Suprapubic skin (tissue), 3 donors: Measurements from ENCODE around the gene HOXA9.

Experiments used
- EP300 ChIP-seq: sonication (generic); formaldehyde crosslinking; IDR thresholded peaks from one replicate; pipeline ENCODE4 v1.6.1; 2017; ENCODE audit warnings: antibody characterized with exemption
- POLR2A ChIP-seq, 2 donors: fragments of 450-650 bp; IDR thresholded peaks; one replicate each; pipeline ENCODE4 v1.6.1; 2017; ENCODE audit warnings: antibody characterized with exemption in 2 of 2, mild to moderate bottlenecking in 2 of 2, moderate library complexity in 2 of 2
- TF ChIP-seq, protein P1 (sequence below), 2 donors: fragments of 200-600 bp in 1 of 2; fragments of 450-650 bp in 1 of 2; sonication (generic) in 1 of 2; IDR thresholded peaks; one replicate each; pipeline ENCODE4 v1.5.1; 2016 to 2019; ENCODE audit warnings: antibody characterized with exemption in 2 of 2, mild to moderate bottlenecking in 1 of 2, moderate library complexity in 1 of 2

DNA sequence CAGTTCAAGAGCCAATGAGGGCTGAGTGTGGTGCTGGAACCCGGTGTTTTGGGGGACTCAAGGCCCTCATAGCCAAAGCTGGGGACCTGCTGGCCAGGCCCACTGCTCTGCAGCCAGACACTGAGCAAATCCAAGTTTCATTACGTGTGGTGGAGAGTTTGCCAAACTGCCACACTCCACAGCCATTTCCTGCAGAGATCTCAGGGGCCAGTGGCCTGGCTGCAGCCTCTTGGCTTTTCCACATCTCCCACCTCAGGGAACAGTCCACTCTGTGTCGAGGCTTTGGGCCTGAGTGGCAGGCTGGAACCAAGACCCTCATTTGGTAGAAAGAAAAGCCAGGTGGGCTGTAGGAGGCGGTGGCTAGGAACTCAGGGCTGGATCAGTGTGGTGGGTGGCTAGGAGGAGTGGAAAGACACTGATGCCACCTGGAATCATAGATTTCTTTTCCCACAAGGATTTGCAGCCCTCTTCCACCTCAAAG, 16.5 kb upstream of the HOXA9 start:
- TF ChIP-seq, protein P1, sequence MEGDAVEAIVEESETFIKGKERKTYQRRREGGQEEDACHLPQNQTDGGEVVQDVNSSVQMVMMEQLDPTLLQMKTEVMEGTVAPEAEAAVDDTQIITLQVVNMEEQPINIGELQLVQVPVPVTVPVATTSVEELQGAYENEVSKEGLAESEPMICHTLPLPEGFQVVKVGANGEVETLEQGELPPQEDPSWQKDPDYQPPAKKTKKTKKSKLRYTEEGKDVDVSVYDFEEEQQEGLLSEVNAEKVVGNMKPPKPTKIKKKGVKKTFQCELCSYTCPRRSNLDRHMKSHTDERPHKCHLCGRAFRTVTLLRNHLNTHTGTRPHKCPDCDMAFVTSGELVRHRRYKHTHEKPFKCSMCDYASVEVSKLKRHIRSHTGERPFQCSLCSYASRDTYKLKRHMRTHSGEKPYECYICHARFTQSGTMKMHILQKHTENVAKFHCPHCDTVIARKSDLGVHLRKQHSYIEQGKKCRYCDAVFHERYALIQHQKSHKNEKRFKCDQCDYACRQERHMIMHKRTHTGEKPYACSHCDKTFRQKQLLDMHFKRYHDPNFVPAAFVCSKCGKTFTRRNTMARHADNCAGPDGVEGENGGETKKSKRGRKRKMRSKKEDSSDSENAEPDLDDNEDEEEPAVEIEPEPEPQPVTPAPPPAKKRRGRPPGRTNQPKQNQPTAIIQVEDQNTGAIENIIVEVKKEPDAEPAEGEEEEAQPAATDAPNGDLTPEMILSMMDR (IDR thresholded peaks at IDR 0.05): no peak
- TF ChIP-seq EP300 (no peak), POLR2A (IDR thresholded peaks at IDR 0.05) (no peak)
